Endodermal cell (in vitro differentiated cells): ENCODE measurements around the gene PXMP4. TPM values are rescaled to one million over a fixed set of nuclear protein-coding genes. Genes with fewer than 3 reads are reported as not detected.

Source experiments
- DNase-seq: peaks from one replicate; pipeline ENCODE4 v3.0.0-alpha.2; 2017
- H3K27ac ChIP-seq: 2 replicates; pipeline ENCODE4 v1.5.1; 2013; ENCODE audit warnings: mild to moderate bottlenecking, low read depth, low read length, moderate library complexity
- H3K27me3 ChIP-seq: 2 replicates; pipeline ENCODE4 v1.6.1; 2013; ENCODE audit warnings: mild to moderate bottlenecking, low read length, moderate library complexity; ENCODE audit not compliant: insufficient read depth, control insufficient read depth, poor library complexity, severe bottlenecking
- H3K36me3 ChIP-seq: 2 replicates; pipeline ENCODE4 v1.7.0; 2013; ENCODE audit warnings: mild to moderate bottlenecking, low read length, moderate library complexity; ENCODE audit not compliant: control insufficient read depth, insufficient read depth
- H3K4me1 ChIP-seq: one replicate; pipeline ENCODE4 v1.7.0; 2013; ENCODE audit warnings: low read length; ENCODE audit not compliant: control insufficient read depth, insufficient read depth
- H3K4me3 ChIP-seq: 2 replicates; pipeline ENCODE4 v1.5.1; 2013; ENCODE audit warnings: mild to moderate bottlenecking, low read length, moderate library complexity
- H3K9ac ChIP-seq: 2 replicates; pipeline ENCODE4 v1.6.1; 2013; ENCODE audit warnings: mild to moderate bottlenecking, low read length, moderate library complexity; ENCODE audit not compliant: poor library complexity, severe bottlenecking; ENCODE audit errors: extremely low read depth
- H3K9me3 ChIP-seq: 2 replicates; pipeline ENCODE4 v1.6.1; 2013; ENCODE audit warnings: mild to moderate bottlenecking, low read length, moderate library complexity; ENCODE audit not compliant: control insufficient read depth
- H3K27ac Mint-ChIP-seq: 2 replicates; pipeline ENCODE4 v1.8.0; 2020; ENCODE audit warnings: mixed read lengths
- H3K27me3 Mint-ChIP-seq: 2 replicates; pipeline ENCODE4 v1.8.0; 2021; ENCODE audit warnings: mild to moderate bottlenecking, mixed read lengths; ENCODE audit not compliant: insufficient read depth
- H3K36me3 Mint-ChIP-seq: 2 replicates; pipeline ENCODE4 v1.8.0; 2020; ENCODE audit warnings: low read depth, mixed read lengths
- H3K4me1 Mint-ChIP-seq: 2 replicates; pipeline ENCODE4 v1.8.0; 2020; ENCODE audit warnings: mixed read lengths
- H3K4me3 Mint-ChIP-seq: 2 replicates; pipeline ENCODE4 v1.8.0; 2020; ENCODE audit warnings: mild to moderate bottlenecking, moderate library complexity, mixed read lengths
- H3K9me3 Mint-ChIP-seq: 2 replicates; pipeline ENCODE4 v1.8.0; 2020; ENCODE audit warnings: mild to moderate bottlenecking, mixed read lengths
- CTCF ChIP-seq: fragments of 200-600 bp; sonication (generic); conservative IDR thresholded peaks from 2 replicates; pipeline ENCODE4 v1.5.0; 2021; ENCODE audit warnings: antibody characterized with exemption, mild to moderate bottlenecking
- WGBS, 2 experiments: methylation state at CpG; one replicate each; pipeline versions ENCODE4 v1.1.5 to v1.1.7; 2013; ENCODE audit warnings: missing lambda C conversion rate in 2 of 2, mixed read lengths in 1 of 2; ENCODE audit not compliant: insufficient coverage in 1 of 2, insufficient read length in 1 of 2; 5-methylcytosine and 5-hydroxymethylcytosine counted together
- total RNA-seq, 2 donors: library from RNA; stranded (reverse); fragmentation: NEBNext Ultra II Directional in 1 of 2; extraction: Animal tissue kit (Norgen Biotek cat#: 25700) in 1 of 2; gene quantifications; 2 replicates in 1 of 2; 3 replicates in 1 of 2; pipeline ENCODE4 v1.2.1, GENCODE V29; 2021

Gene PXMP4
- total RNA-seq, 2 donors from 2014 or later = 1.5 to 3.8 TPM

- H3K9me3 Mint-ChIP-seq = no peaks in the 10 kb centered on the region
- H3K9ac ChIP-seq = peak within 1 kb of the TSS; percentile 11
- no peak within 1 kb of the TSS for H3K27ac ChIP-seq
- H3K36me3 Mint-ChIP-seq = peaks cover 37% of the 10 kb centered on the region
- H3K4me3 Mint-ChIP-seq = peak within 1 kb of the TSS; percentile 53
- H3K27me3 Mint-ChIP-seq = peaks cover 4% of the 10 kb centered on the region
- WGBS, 2 experiments = 20 to 39% methylated on average over 25 to 50 of the region's 50 CpGs
- no peaks in the 10 kb centered on the region for H3K27me3 ChIP-seq
- DNase-seq = peak; percentile 97
- H3K36me3 ChIP-seq = peaks cover 22% of the 10 kb centered on the region
- peak; percentile 60 for TF ChIP-seq CTCF
- no peaks in the 10 kb centered on the region for H3K4me1 ChIP-seq
- no peaks in the 10 kb centered on the region for H3K9me3 ChIP-seq
- peaks cover 19% of the 10 kb centered on the region for H3K4me1 Mint-ChIP-seq
- peak within 1 kb of the TSS; percentile 78 for H3K27ac Mint-ChIP-seq
- peak within 1 kb of the TSS; percentile 60 for H3K4me3 ChIP-seq
Observed at GRCh38 chr20:33666293-33667244, 53.5 kb downstream of the PXMP4 start, which contains the start of gene ACTL10. TSS of gene ACTL10 (plus strand) at chr20:33666943. CDS start at chr20:33667498, 555 bp downstream.

- Histone ChIP-seq H3K4me1 (no peaks in the 10 kb centered on the region), H3K27me3 (no peaks in the 10 kb centered on the region)
- 96 to 100% methylated on average over 1 to 2 of the region's 2 CpGs for WGBS, 2 experiments
Observed at GRCh38 chr20:33664762-33665144, 55.4 kb downstream of the PXMP4 start.

More at GRCh38 chr20:33664762-33665144, 55.4 kb downstream of the PXMP4 start:
- Mint-ChIP-seq H3K4me1 (peaks cover 19% of the 10 kb centered on the region), H3K36me3 (peaks cover 23% of the 10 kb centered on the region), H3K4me3 (peak overlapping the region; percentile 75), H3K27me3 (peaks cover 4% of the 10 kb centered on the region), H3K27ac (peak overlapping the region; percentile 68), H3K9me3 (no peaks in the 10 kb centered on the region)
- no peak overlapping the region for H3K4me3 ChIP-seq
- H3K36me3 ChIP-seq = peaks cover 13% of the 10 kb centered on the region
- H3K27ac ChIP-seq = no peak overlapping the region
- no peak overlapping the region for H3K9ac ChIP-seq
- H3K9me3 ChIP-seq = no peaks in the 10 kb centered on the region
- DNase-seq = no peak
- no peak for TF ChIP-seq CTCF
